ENCODE results near the gene TEDC1. TPM values are rescaled to one million over a fixed set of nuclear protein-coding genes. Genes with fewer than 3 reads are reported as not detected.

The TEDC1 gene
- total RNA-seq, 1 experiment from 2014 or later = 26.2 TPM

DNA sequence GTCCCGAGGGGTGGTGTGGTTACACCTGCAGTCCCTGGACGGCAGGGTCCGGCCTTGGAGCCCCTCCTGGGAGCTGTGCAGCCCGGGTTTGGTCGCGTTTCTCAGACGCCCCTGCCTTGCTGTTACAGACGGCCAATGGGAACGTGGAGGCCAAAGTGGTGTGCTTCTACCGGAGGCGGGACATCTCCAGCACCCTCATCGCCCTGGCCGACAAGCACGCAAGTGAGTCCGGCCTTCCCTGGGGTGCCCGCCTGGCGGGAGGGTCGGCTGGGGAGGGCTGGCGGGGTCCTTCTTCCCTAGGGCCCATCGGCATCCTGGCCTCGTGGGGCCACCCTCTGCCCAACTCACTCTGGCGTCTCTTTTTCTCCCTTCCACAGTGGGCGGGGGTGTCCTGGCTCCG lies 45.8 kb upstream of the TEDC1 start:
- Histone ChIP-seq H3K4ac (ENCODE audit: low read depth, low read length) (no peak overlapping the region), H4K5ac (ENCODE audit: insufficient read length, low read depth, low read length) (no peak overlapping the region), H4K20me1 (ENCODE audit: control insufficient read depth, insufficient read depth, insufficient read length) (no peaks in the 10 kb centered on the region), H2BK20ac (ENCODE audit: low read depth, low read length, poor library complexity, severe bottlenecking) (no peak overlapping the region), H3K27me3 (ENCODE audit: insufficient read depth, low read length) (no peaks in the 10 kb centered on the region), H3K4me2 (ENCODE audit: insufficient read depth, insufficient read length, low read length) (no peak overlapping the region), H2AK5ac (ENCODE audit: insufficient read length, low read length) (no peak overlapping the region), H3K27ac (ENCODE audit: insufficient read length, low read depth, low read length) (no peak overlapping the region), H4K91ac (ENCODE audit: insufficient read length, low read depth, low read length) (no peak overlapping the region), H3K9me3 (ENCODE audit: control insufficient read depth, low read depth, low read length) (no peaks in the 10 kb centered on the region), H3K23me2 (ENCODE audit: insufficient read length, low read depth, low read length, poor library complexity, severe bottlenecking) (no peaks in the 10 kb centered on the region), H3K4me1 (ENCODE audit: insufficient read depth, low read length) (no peaks in the 10 kb centered on the region), H2BK15ac (ENCODE audit: low read depth, low read length) (no peak overlapping the region), H3T11ph (ENCODE audit: low read length) (no peak overlapping the region), H3K79me1 (ENCODE audit: insufficient read depth, low read depth, low read length, poor library complexity, severe bottlenecking) (no peaks in the 10 kb centered on the region), H4K8ac (replicated peaks; ENCODE audit: insufficient read length, low read depth, low read length) (no peak overlapping the region), H3K79me2 (ENCODE audit: insufficient read depth, low read length) (no peaks in the 10 kb centered on the region), H3K9ac (ENCODE audit: extremely low read depth, insufficient read length, low read length) (no peak overlapping the region), H3K18ac (ENCODE audit: insufficient read length, low read depth, low read length) (no peak overlapping the region), H2BK12ac (ENCODE audit: insufficient read length, low read depth, low read length) (no peak overlapping the region), H3K23ac (ENCODE audit: insufficient read length, low read depth, low read length) (no peak overlapping the region), H2AFZ (ENCODE audit: low read length) (no peak overlapping the region), H3K56ac (ENCODE audit: insufficient read length, low read depth, low read length) (no peak overlapping the region), H2BK5ac (ENCODE audit: insufficient read length, low read length) (no peak overlapping the region), H2BK120ac (ENCODE audit: low read depth, low read length, poor library complexity, severe bottlenecking) (no peak overlapping the region), H3K14ac (ENCODE audit: insufficient read depth, low read length) (no peak overlapping the region; the same call in 1 of the 2 replicates)
- Mint-ChIP-seq H3K27me3 (ENCODE audit: low read depth) (no peaks in the 10 kb centered on the region), H3K4me3 (no peak overlapping the region), H3K4me1 (no peaks in the 10 kb centered on the region), H3K9me3 (no peaks in the 10 kb centered on the region), H3K36me3 (ENCODE audit: insufficient read depth in 1 of 3, low read depth in 3 of 3) (peaks cover 16 to 41% (median 25%) of the 10 kb centered on the region in 3 experiments; a peak in 6 of 7 replicates), H3K27ac (no peak overlapping the region; a peak in 1 of 7 replicates)
- TF ChIP-seq CTCF (conservative IDR thresholded peaks at IDR 0.05) = no peak
- no peak for DNase-seq
- WGBS (ENCODE audit: extremely low coverage, insufficient read length, low lambda C conversion rate) = no CpG with 5 or more reads among the region's 24 CpGs

Measured in H9 (cell line).